Urinary bladder (tissue), 4 donors: ENCODE measurements around the gene DYRK1A. TPM values are rescaled to one million over a fixed set of nuclear protein-coding genes. Genes with fewer than 3 reads are reported as not detected.

Source experiments
- DNase-seq: peaks from one replicate; pipeline ENCODE4 v3.0.0-alpha.2; 2015; ENCODE audit errors: extremely low spot score
- H3K27ac ChIP-seq: one replicate; pipeline ENCODE4 v1.5.1; 2013; ENCODE audit warnings: low read depth, mild to moderate bottlenecking, moderate library complexity
- H3K36me3 ChIP-seq: one replicate; pipeline ENCODE4 v1.6.1; 2013; ENCODE audit warnings: mild to moderate bottlenecking, moderate library complexity; ENCODE audit not compliant: insufficient read depth
- H3K4me1 ChIP-seq: one replicate; pipeline ENCODE4 v1.6.1; 2013; ENCODE audit warnings: mild to moderate bottlenecking, moderate library complexity; ENCODE audit not compliant: insufficient read depth
- H3K4me3 ChIP-seq: one replicate; pipeline ENCODE4 v1.5.1; 2013; ENCODE audit warnings: low read depth, low read length
- WGBS: extraction: QIAGEN DNeasy Blood & Tissue Kit; methylation state at CpG from one replicate; pipeline ENCODE4 v1.1.7; 2013; 5-methylcytosine and 5-hydroxymethylcytosine counted together
- polyA plus RNA-seq: library from polyadenylated mRNA; stranded (reverse); fragments of 200-250 nt; gene quantifications from one replicate; pipeline ENCODE4 v1.2.3, GENCODE V29; 2013
- total RNA-seq: library from RNA; depleted of rRNA; stranded (reverse); fragments of >200 nt; gene quantifications from one replicate; pipeline ENCODE4 v1.2.3, GENCODE V29; 2014
- donor health status: healthy with polysubstance abuse.
- donor health status: healthy.

The DYRK1A gene
- total and polyA plus RNA-seq, 2 donors, result 29.0 to 132 TPM

- 47% methylated on average over 5 of the region's 5 CpGs for WGBS
- Histone ChIP-seq H3K36me3 (no peaks in the 10 kb centered on the region), H3K4me3 (no peak overlapping the region), H3K4me1 (peaks cover 2% of the 10 kb centered on the region), H3K27ac (no peak overlapping the region)
- DNase-seq, result no peak
These were observed 95.7 kb downstream of the DYRK1A start for GRCh38 chr21:37462087-37462861.

GRCh38 chr21:37463083-37463801 lies 96.7 kb downstream of the DYRK1A start:
- Histone ChIP-seq H3K27ac (no peak overlapping the region), H3K4me1 (peaks cover 2% of the 10 kb centered on the region), H3K4me3 (no peak overlapping the region), H3K36me3 (no peaks in the 10 kb centered on the region)
- WGBS, result 32% methylated on average over 6 of the region's 6 CpGs
- DNase-seq, result no peak

- Histone ChIP-seq H3K36me3 (no peaks in the 10 kb centered on the region), H3K4me3 (no peak overlapping the region), H3K4me1 (peaks cover 2% of the 10 kb centered on the region), H3K27ac (no peak overlapping the region)
- WGBS, result 95% methylated on average over 3 of the region's 3 CpGs
- DNase-seq, result no peak
These were observed 100.5 kb downstream of the DYRK1A start for GRCh38 chr21:37467082-37467481.

GRCh38 chr21:37468909-37469308 lies 102.3 kb downstream of the DYRK1A start:
- H3K4me1 ChIP-seq, result peaks cover 1% of the 10 kb centered on the region
- whole genome bisulfite sequencing, result 98% methylated on average over 4 of the region's 4 CpGs
- no peak overlapping the region for H3K27ac ChIP-seq
- H3K4me3 ChIP-seq, result no peak overlapping the region
- no peak for DNase-seq
- peaks cover 2% of the 10 kb centered on the region for H3K36me3 ChIP-seq

GRCh38 chr21:37469441-37469840 lies 102.9 kb downstream of the DYRK1A start:
- Histone ChIP-seq H3K4me1 (peaks cover 2% of the 10 kb centered on the region), H3K36me3 (peaks cover 3% of the 10 kb centered on the region), H3K27ac (no peak overlapping the region), H3K4me3 (no peak overlapping the region)
- no peak for DNase-seq
- WGBS, result 95% methylated on average over 5 of the region's 5 CpGs

- no peak for DNase-seq
- WGBS, result 70% methylated on average over 4 of the region's 4 CpGs
- H3K27ac ChIP-seq, result no peak overlapping the region
- peaks cover 2% of the 10 kb centered on the region for H3K4me1 ChIP-seq
- H3K36me3 ChIP-seq, result peaks cover 3% of the 10 kb centered on the region
- H3K4me3 ChIP-seq, result no peak overlapping the region
These were observed 106.0 kb downstream of the DYRK1A start for GRCh38 chr21:37472581-37472980.

- no peak for DNase-seq
- WGBS, result 46% methylated on average over 6 of the region's 6 CpGs
- H3K27ac ChIP-seq, result no peak overlapping the region
- H3K36me3 ChIP-seq, result peaks cover 3% of the 10 kb centered on the region
- H3K4me3 ChIP-seq, result no peak overlapping the region
- H3K4me1 ChIP-seq, result peaks cover 3% of the 10 kb centered on the region
These were observed 106.9 kb downstream of the DYRK1A start for GRCh38 chr21:37473491-37473890.

- DNase-seq, result no peak
- peaks cover 3% of the 10 kb centered on the region for H3K36me3 ChIP-seq
- 96% methylated on average over 3 of the region's 3 CpGs for WGBS
- H3K4me3 ChIP-seq, result no peak overlapping the region
- no peak overlapping the region for H3K27ac ChIP-seq
- peaks cover 3% of the 10 kb centered on the region for H3K4me1 ChIP-seq
These were observed 107.8 kb downstream of the DYRK1A start for GRCh38 chr21:37474342-37474741.

GRCh38 chr21:37475186-37475868 lies 108.8 kb downstream of the DYRK1A start:
- no peak overlapping the region for H3K4me3 ChIP-seq
- no peak for DNase-seq
- H3K27ac ChIP-seq, result no peak overlapping the region
- peaks cover 3% of the 10 kb centered on the region for H3K36me3 ChIP-seq
- peaks cover 3% of the 10 kb centered on the region for H3K4me1 ChIP-seq

GRCh38 chr21:37478794-37479193 lies 112.2 kb downstream of the DYRK1A start:
- Histone ChIP-seq H3K36me3 (peaks cover 2% of the 10 kb centered on the region), H3K4me3 (no peak overlapping the region), H3K27ac (no peak overlapping the region), H3K4me1 (peaks cover 3% of the 10 kb centered on the region)
- DNase-seq, result no peak
- 24% methylated on average over 1 of the region's 1 CpG for WGBS

GRCh38 chr21:37483776-37484175 lies 117.2 kb downstream of the DYRK1A start:
- H3K4me3 ChIP-seq, result no peak overlapping the region
- no peak for DNase-seq
- H3K36me3 ChIP-seq, result peaks cover 2% of the 10 kb centered on the region
- no peak overlapping the region for H3K27ac ChIP-seq
- 93% methylated on average over 7 of the region's 7 CpGs for WGBS
- H3K4me1 ChIP-seq, result no peaks in the 10 kb centered on the region

- Histone ChIP-seq H3K4me3 (no peak overlapping the region), H3K27ac (no peak overlapping the region), H3K36me3 (peaks cover 4% of the 10 kb centered on the region), H3K4me1 (no peaks in the 10 kb centered on the region)
- DNase-seq, result no peak
- WGBS, result 92% methylated on average over 7 of the region's 7 CpGs
These were observed 118.2 kb downstream of the DYRK1A start for GRCh38 chr21:37484535-37485474.

- no peak overlapping the region for H3K4me3 ChIP-seq
- H3K4me1 ChIP-seq, result no peaks in the 10 kb centered on the region
- no peak overlapping the region for H3K27ac ChIP-seq
- H3K36me3 ChIP-seq, result peaks cover 4% of the 10 kb centered on the region
- 74% methylated on average over 1 of the region's 1 CpG for WGBS
- DNase-seq, result no peak
These were observed 123.0 kb downstream of the DYRK1A start for GRCh38 chr21:37489553-37489952.
